GM18526 (cell line): ENCODE measurements around the gene ANP32D.

Source experiments
- POLR2A ChIP-seq: IDR thresholded peaks from 3 replicates; pipeline ENCODE4 v1.6.1; 2011; ENCODE audit not compliant: insufficient read length; ENCODE audit errors: extremely low read depth

The ANP32D gene

GRCh38 chr12:48489012-48489411 lies 16.7 kb downstream of the ANP32D start:
- TF ChIP-seq POLR2A, result no peak

GRCh38 chr12:48508987-48509386 lies 36.6 kb downstream of the ANP32D start:
- TF ChIP-seq POLR2A, result no peak

GRCh38 chr12:48510111-48510510 lies 37.8 kb downstream of the ANP32D start:
- TF ChIP-seq POLR2A, result no peak

- no peak for TF ChIP-seq POLR2A
Measured at GRCh38 chr12:48512855-48513254, 40.5 kb downstream of the ANP32D start.

GRCh38 chr12:48514728-48515127 lies 42.4 kb downstream of the ANP32D start:
- TF ChIP-seq POLR2A, result no peak
